GM12865 (cell line): ENCODE measurements around the gene TMEM141.

Source experiments
- DNase-seq: peaks from one replicate; pipeline ENCODE4 v3.0.0; 2010; ENCODE audit warnings: low read depth
- H3K4me3 ChIP-seq: 2 replicates; pipeline ENCODE4 v1.5.1; 2011; ENCODE audit warnings: mild to moderate bottlenecking, low read depth, low read length, control low read depth
- TF ChIP-seq, protein P1 (sequence below): IDR thresholded peaks from 2 replicates; pipeline ENCODE4 v1.5.1; 2011; ENCODE audit warnings: low read length, control low read depth, low read depth, inconsistent platforms; ENCODE audit not compliant: insufficient read depth; ENCODE audit errors: missing control alignments

The TMEM141 gene

GRCh38 chr9:136745389-136746154 is 45.6 kb upstream of the TMEM141 start:
- TF ChIP-seq, protein P1, sequence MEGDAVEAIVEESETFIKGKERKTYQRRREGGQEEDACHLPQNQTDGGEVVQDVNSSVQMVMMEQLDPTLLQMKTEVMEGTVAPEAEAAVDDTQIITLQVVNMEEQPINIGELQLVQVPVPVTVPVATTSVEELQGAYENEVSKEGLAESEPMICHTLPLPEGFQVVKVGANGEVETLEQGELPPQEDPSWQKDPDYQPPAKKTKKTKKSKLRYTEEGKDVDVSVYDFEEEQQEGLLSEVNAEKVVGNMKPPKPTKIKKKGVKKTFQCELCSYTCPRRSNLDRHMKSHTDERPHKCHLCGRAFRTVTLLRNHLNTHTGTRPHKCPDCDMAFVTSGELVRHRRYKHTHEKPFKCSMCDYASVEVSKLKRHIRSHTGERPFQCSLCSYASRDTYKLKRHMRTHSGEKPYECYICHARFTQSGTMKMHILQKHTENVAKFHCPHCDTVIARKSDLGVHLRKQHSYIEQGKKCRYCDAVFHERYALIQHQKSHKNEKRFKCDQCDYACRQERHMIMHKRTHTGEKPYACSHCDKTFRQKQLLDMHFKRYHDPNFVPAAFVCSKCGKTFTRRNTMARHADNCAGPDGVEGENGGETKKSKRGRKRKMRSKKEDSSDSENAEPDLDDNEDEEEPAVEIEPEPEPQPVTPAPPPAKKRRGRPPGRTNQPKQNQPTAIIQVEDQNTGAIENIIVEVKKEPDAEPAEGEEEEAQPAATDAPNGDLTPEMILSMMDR, result no peak
- H3K4me3 ChIP-seq, result no peak overlapping the region
- DNase-seq, result no peak

DNA sequence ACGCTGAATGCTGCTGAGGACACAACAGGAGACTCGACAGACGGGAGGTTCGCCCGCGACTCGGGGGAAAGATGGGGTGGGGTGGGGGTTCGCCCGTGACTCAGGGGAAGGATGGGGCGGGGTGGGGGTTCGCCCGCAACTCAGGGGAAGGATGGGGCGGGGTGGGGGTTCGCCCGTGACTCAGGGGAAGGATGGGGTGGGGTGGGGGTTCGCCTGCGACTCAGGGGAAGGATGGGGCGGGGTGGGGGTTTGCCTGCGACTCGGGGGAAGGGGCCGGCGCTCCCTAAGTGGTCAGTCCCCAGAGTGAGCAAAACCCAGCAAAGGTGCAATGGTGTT is 45.0 kb upstream of the TMEM141 start:
- TF ChIP-seq, protein P1, result no peak
- no peak for DNase-seq
- H3K4me3 ChIP-seq, result no peak overlapping the region

- TF ChIP-seq, protein P1, result no peak
- no peak for DNase-seq
Observed at GRCh38 chr9:136746621-136747020, 44.5 kb upstream of the TMEM141 start.

GRCh38 chr9:136747161-136748060 is 43.7 kb upstream of the TMEM141 start:
- DNase-seq, result no peak
- TF ChIP-seq, protein P1, result no peak
- H3K4me3 ChIP-seq, result no peak overlapping the region

More at GRCh38 chr9:136746621-136747020, 44.5 kb upstream of the TMEM141 start:
- no peak overlapping the region for H3K4me3 ChIP-seq

DNA sequence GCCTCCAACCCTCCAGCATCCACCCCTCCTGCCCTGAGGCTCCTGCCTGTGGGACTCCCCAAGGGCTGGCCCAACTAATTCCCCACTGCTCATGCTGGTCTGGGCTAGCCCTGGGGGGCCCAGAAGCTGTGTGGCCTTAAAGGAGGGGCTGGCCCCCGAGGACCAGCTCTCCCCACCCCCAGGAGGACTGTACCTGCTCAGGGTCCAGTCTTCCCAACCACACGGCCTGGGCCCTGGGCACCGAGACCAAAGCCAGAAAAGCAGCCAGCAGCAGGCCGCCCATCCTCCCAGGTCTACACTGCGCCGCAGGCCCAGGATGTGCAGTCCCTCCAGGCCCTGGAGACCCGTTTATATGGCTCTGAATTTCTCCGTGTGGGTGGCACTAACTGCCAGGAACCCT is 42.9 kb upstream of the TMEM141 start, which contains the start of gene LCN6:
LCN6 (minus strand) TSS at position 325 of the 400 bp plus-strand sequence; CDS start at position 283, 42 bp downstream.
- no peak for DNase-seq
- no peak within 1 kb of the TSS for H3K4me3 ChIP-seq
- TF ChIP-seq, protein P1, result no peak

GRCh38 chr9:136748666-136749611 is 42.2 kb upstream of the TMEM141 start:
- no peak for DNase-seq
- TF ChIP-seq, protein P1, result no peak
- no peak overlapping the region for H3K4me3 ChIP-seq
